GM19324 (cell line): ENCODE measurements around the gene SCN2B.
"Not testable (repeated sequence)": the region's sequence is repeated elsewhere in the genome, so short reads cannot be mapped to it uniquely, and the experiment has no call there.

Experiments
- ATAC-seq: cut with Tn5 transposase; IDR thresholded peaks from one replicate; pipeline ENCODE4 v1.9.1; 2021; ENCODE audit warnings: mild to moderate bottlenecking, moderate library complexity; ENCODE audit not compliant: unreplicated experiment, low FRiP score

SCN2B gene

GRCh38 chr11:118207079-118207478 is 30.6 kb upstream of the SCN2B start:
- ATAC-seq = no peak

- ATAC-seq = no peak
These were observed 30.1 kb upstream of the SCN2B start for GRCh38 chr11:118206391-118207031.

GRCh38 chr11:118205606-118206378 is 29.4 kb upstream of the SCN2B start:
- no peak for ATAC-seq

GRCh38 chr11:118202599-118203422 is 26.4 kb upstream of the SCN2B start:
- peak; percentile 45 for ATAC-seq

- no peak for ATAC-seq
These were observed 25.5 kb upstream of the SCN2B start for GRCh38 chr11:118201966-118202365.

- no peak for ATAC-seq
These were observed 24.7 kb upstream of the SCN2B start for GRCh38 chr11:118200901-118201680.

- ATAC-seq = no peak
These were observed 24.1 kb upstream of the SCN2B start for GRCh38 chr11:118200497-118200896.

- ATAC-seq = no peak
These were observed 22.7 kb upstream of the SCN2B start for GRCh38 chr11:118199135-118199534.

GRCh38 chr11:118198370-118198769 is 21.9 kb upstream of the SCN2B start:
- no peak for ATAC-seq

GRCh38 chr11:118194835-118195627 is 18.6 kb upstream of the SCN2B start:
- no peak for ATAC-seq

GRCh38 chr11:118193910-118194566 is 17.6 kb upstream of the SCN2B start:
- no peak for ATAC-seq

GRCh38 chr11:118192817-118193216 is 16.4 kb upstream of the SCN2B start:
- ATAC-seq = not testable (repeated sequence)

- not testable (repeated sequence) for ATAC-seq
These were observed 14.6 kb upstream of the SCN2B start for GRCh38 chr11:118190942-118191506.

GRCh38 chr11:118186346-118187107 is 10.1 kb upstream of the SCN2B start:
- ATAC-seq = no peak

GRCh38 chr11:118184784-118185579 is 8.5 kb upstream of the SCN2B start:
- ATAC-seq = no peak

GRCh38 chr11:118183691-118184090 is 7.3 kb upstream of the SCN2B start:
- not testable (repeated sequence) for ATAC-seq

GRCh38 chr11:118180300-118180703 is 3.9 kb upstream of the SCN2B start:
- no peak for ATAC-seq
